ENCODE measurements around the gene PAQR4.

The PAQR4 gene

GRCh38 chr16:2949705-2950352 lies 19.3 kb upstream of the PAQR4 start:
- no peaks in the 10 kb centered on the region for H3K36me3 ChIP-seq (ENCODE audit: control insufficient read depth, insufficient read depth, low read length)
- H3K27me3 ChIP-seq (ENCODE audit: control insufficient read depth, insufficient read depth, low read length) = peaks cover 14% of the 10 kb centered on the region
- no peak overlapping the region for H3K4me3 ChIP-seq (ENCODE audit: low read length)
- H3K4me1 ChIP-seq (ENCODE audit: control insufficient read depth, insufficient read depth, low read length) = peaks cover 4% of the 10 kb centered on the region
- no peak overlapping the region for H3K9ac ChIP-seq (ENCODE audit: low read length)
- H3K9me3 ChIP-seq (ENCODE audit: control insufficient read depth, low read length) = no peaks in the 10 kb centered on the region

DNA sequence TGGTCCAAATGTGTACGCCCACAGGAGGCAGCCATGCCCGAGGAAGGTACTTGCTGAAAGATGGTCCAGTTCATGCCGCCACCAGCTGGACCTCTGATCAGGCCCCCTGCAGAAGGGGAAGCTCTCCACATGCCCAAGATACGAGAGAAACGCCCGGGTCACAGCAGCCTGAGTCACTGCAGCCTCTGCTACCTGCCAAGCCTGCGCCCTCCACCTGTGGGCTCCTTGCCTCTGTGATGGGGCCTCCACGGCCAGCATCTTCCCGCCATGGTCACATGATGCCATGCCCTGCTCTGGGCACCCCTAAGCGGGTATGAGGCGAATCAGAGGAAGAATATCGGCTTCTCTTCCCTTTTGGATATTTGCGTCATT lies 18.8 kb upstream of the PAQR4 start:
- H3K36me3 ChIP-seq (ENCODE audit: control insufficient read depth, insufficient read depth, low read length) = no peaks in the 10 kb centered on the region

DNA sequence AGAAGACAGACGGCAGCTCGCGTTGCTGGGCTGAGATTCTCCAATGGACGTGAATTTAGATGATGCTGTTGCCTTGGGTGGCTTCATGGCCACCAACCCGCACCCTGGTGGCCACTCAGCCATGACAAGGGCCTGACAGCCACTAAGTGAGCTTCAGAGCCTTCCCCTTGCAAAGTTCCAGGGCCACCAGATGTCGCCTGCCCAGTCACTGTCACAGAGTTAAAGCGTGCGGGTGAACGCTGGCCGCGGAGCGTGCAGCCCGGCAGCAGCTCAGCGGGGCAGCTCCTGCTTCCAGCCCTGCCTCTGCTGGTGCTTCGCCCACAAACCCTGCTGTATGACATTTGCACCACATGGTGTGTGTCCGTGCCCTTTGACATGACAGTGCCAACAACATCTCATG lies 18.4 kb upstream of the PAQR4 start:
- peaks cover 23% of the 10 kb centered on the region for H3K27me3 ChIP-seq (ENCODE audit: control insufficient read depth, insufficient read depth, low read length)
- no peaks in the 10 kb centered on the region for H3K36me3 ChIP-seq (ENCODE audit: control insufficient read depth, insufficient read depth, low read length)
- no peak overlapping the region for H3K9ac ChIP-seq (ENCODE audit: low read length)
- H3K4me3 ChIP-seq (ENCODE audit: low read length) = no peak overlapping the region
- H3K9me3 ChIP-seq (ENCODE audit: control insufficient read depth, low read length) = no peaks in the 10 kb centered on the region
- H3K4me1 ChIP-seq (ENCODE audit: control insufficient read depth, insufficient read depth, low read length) = peaks cover 11% of the 10 kb centered on the region

More for the DNA sequence above, 18.8 kb upstream of the PAQR4 start:
- Histone ChIP-seq H3K4me3 (ENCODE audit: low read length) (no peak overlapping the region), H3K9me3 (ENCODE audit: control insufficient read depth, low read length) (no peaks in the 10 kb centered on the region), H3K4me1 (ENCODE audit: control insufficient read depth, insufficient read depth, low read length) (peaks cover 9% of the 10 kb centered on the region), H3K27me3 (ENCODE audit: control insufficient read depth, insufficient read depth, low read length) (peaks cover 19% of the 10 kb centered on the region), H3K9ac (ENCODE audit: low read length) (no peak overlapping the region)

- H3K9ac ChIP-seq (ENCODE audit: low read length) = no peak overlapping the region
- H3K9me3 ChIP-seq (ENCODE audit: control insufficient read depth, low read length) = no peaks in the 10 kb centered on the region
- H3K4me1 ChIP-seq (ENCODE audit: control insufficient read depth, insufficient read depth, low read length) = peaks cover 11% of the 10 kb centered on the region
- H3K4me3 ChIP-seq (ENCODE audit: low read length) = no peak overlapping the region
- H3K27me3 ChIP-seq (ENCODE audit: control insufficient read depth, insufficient read depth, low read length) = peaks cover 33% of the 10 kb centered on the region
- H3K36me3 ChIP-seq (ENCODE audit: control insufficient read depth, insufficient read depth, low read length) = no peaks in the 10 kb centered on the region
Measured at GRCh38 chr16:2952679-2953078, 16.5 kb upstream of the PAQR4 start.

GRCh38 chr16:2953706-2954627 lies 15.2 kb upstream of the PAQR4 start:
- H3K9ac ChIP-seq (ENCODE audit: low read length) = no peak overlapping the region
- no peaks in the 10 kb centered on the region for H3K36me3 ChIP-seq (ENCODE audit: control insufficient read depth, insufficient read depth, low read length)
- peaks cover 33% of the 10 kb centered on the region for H3K27me3 ChIP-seq (ENCODE audit: control insufficient read depth, insufficient read depth, low read length)
- peaks cover 11% of the 10 kb centered on the region for H3K4me1 ChIP-seq (ENCODE audit: control insufficient read depth, insufficient read depth, low read length)
- no peak overlapping the region for H3K4me3 ChIP-seq (ENCODE audit: low read length)
- no peaks in the 10 kb centered on the region for H3K9me3 ChIP-seq (ENCODE audit: control insufficient read depth, low read length)

GRCh38 chr16:2954656-2955381 lies 14.3 kb upstream of the PAQR4 start:
- no peak overlapping the region for H3K4me3 ChIP-seq (ENCODE audit: low read length)
- H3K4me1 ChIP-seq (ENCODE audit: control insufficient read depth, insufficient read depth, low read length) = peaks cover 11% of the 10 kb centered on the region
- H3K9ac ChIP-seq (ENCODE audit: low read length) = no peak overlapping the region
- no peaks in the 10 kb centered on the region for H3K36me3 ChIP-seq (ENCODE audit: control insufficient read depth, insufficient read depth, low read length)
- no peaks in the 10 kb centered on the region for H3K9me3 ChIP-seq (ENCODE audit: control insufficient read depth, low read length)
- peaks cover 38% of the 10 kb centered on the region for H3K27me3 ChIP-seq (ENCODE audit: control insufficient read depth, insufficient read depth, low read length)

- H3K36me3 ChIP-seq (ENCODE audit: control insufficient read depth, insufficient read depth, low read length) = no peaks in the 10 kb centered on the region
- peaks cover 11% of the 10 kb centered on the region for H3K4me1 ChIP-seq (ENCODE audit: control insufficient read depth, insufficient read depth, low read length)
- H3K27me3 ChIP-seq (ENCODE audit: control insufficient read depth, insufficient read depth, low read length) = peaks cover 38% of the 10 kb centered on the region
- no peak overlapping the region for H3K4me3 ChIP-seq (ENCODE audit: low read length)
- H3K9me3 ChIP-seq (ENCODE audit: control insufficient read depth, low read length) = no peaks in the 10 kb centered on the region
- no peak overlapping the region for H3K9ac ChIP-seq (ENCODE audit: low read length)
Measured at GRCh38 chr16:2955438-2955778, 13.7 kb upstream of the PAQR4 start.

GRCh38 chr16:2955779-2956578 lies 13.2 kb upstream of the PAQR4 start:
- H3K36me3 ChIP-seq (ENCODE audit: control insufficient read depth, insufficient read depth, low read length) = no peaks in the 10 kb centered on the region
- no peaks in the 10 kb centered on the region for H3K9me3 ChIP-seq (ENCODE audit: control insufficient read depth, low read length)
- peaks cover 11% of the 10 kb centered on the region for H3K4me1 ChIP-seq (ENCODE audit: control insufficient read depth, insufficient read depth, low read length)
- no peak overlapping the region for H3K9ac ChIP-seq (ENCODE audit: low read length)
- no peak overlapping the region for H3K4me3 ChIP-seq (ENCODE audit: low read length)
- peaks cover 40% of the 10 kb centered on the region for H3K27me3 ChIP-seq (ENCODE audit: control insufficient read depth, insufficient read depth, low read length)

DNA sequence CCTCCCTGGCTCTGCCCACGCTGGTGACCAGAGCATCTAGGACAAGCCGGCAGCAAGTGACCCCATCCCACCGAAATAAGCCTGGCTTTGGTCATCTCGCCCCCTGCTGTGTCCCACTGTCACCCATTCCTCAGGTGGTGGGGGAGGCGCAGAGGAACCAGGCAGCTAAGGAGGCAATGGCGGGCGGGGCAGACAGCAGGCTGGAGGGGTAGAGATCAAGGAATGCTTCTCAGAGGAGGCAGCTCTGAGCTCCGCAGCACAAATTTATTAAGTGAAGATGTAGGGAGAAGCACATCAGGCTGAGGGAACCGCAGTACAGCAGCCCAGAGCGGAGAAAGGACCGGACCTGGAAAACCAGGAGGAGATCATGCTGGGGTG lies 12.6 kb upstream of the PAQR4 start:
- Histone ChIP-seq H3K9me3 (ENCODE audit: control insufficient read depth, low read length) (no peaks in the 10 kb centered on the region), H3K36me3 (ENCODE audit: control insufficient read depth, insufficient read depth, low read length) (no peaks in the 10 kb centered on the region), H3K4me1 (ENCODE audit: control insufficient read depth, insufficient read depth, low read length) (peaks cover 14% of the 10 kb centered on the region), H3K4me3 (ENCODE audit: low read length) (no peak overlapping the region), H3K27me3 (ENCODE audit: control insufficient read depth, insufficient read depth, low read length) (peaks cover 41% of the 10 kb centered on the region), H3K9ac (ENCODE audit: low read length) (no peak overlapping the region)

DNA sequence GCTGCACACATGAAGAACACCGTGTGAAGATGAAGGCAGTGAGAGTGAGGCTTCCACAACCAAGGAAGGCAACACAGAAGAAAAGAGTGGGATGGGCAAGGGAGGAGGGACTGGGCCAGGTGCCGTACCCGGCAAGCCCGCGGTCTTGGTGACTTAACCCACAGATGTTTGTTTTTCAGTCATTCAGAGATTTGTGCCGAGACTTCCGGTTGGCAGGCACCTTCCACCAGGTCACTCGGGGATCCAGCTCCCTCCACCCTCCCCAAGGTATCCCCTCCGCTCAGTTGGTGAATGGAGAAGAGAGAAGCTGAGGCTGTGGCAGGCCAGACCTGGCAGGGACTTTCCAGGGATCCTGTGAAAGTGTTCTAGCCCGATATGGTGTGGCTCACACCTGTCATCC lies 9.9 kb upstream of the PAQR4 start:
- H3K36me3 ChIP-seq (ENCODE audit: control insufficient read depth, insufficient read depth, low read length) = no peaks in the 10 kb centered on the region
- no peak overlapping the region for H3K4me3 ChIP-seq (ENCODE audit: low read length)
- peaks cover 25% of the 10 kb centered on the region for H3K4me1 ChIP-seq (ENCODE audit: control insufficient read depth, insufficient read depth, low read length)
- no peak overlapping the region for H3K9ac ChIP-seq (ENCODE audit: low read length)
- H3K9me3 ChIP-seq (ENCODE audit: control insufficient read depth, low read length) = no peaks in the 10 kb centered on the region
- H3K27me3 ChIP-seq (ENCODE audit: control insufficient read depth, insufficient read depth, low read length) = peaks cover 60% of the 10 kb centered on the region

- Histone ChIP-seq H3K4me3 (ENCODE audit: low read length) (no peak overlapping the region), H3K9me3 (ENCODE audit: control insufficient read depth, low read length) (no peaks in the 10 kb centered on the region), H3K36me3 (ENCODE audit: control insufficient read depth, insufficient read depth, low read length) (no peaks in the 10 kb centered on the region), H3K9ac (ENCODE audit: low read length) (no peak overlapping the region), H3K4me1 (ENCODE audit: control insufficient read depth, insufficient read depth, low read length) (peaks cover 22% of the 10 kb centered on the region), H3K27me3 (ENCODE audit: control insufficient read depth, insufficient read depth, low read length) (peaks cover 60% of the 10 kb centered on the region)
Measured at GRCh38 chr16:2960183-2961010, 8.8 kb upstream of the PAQR4 start.
